Effector CD4-positive, alpha-beta T cell (primary cell): Measurements from ENCODE around the gene MYL12B.
"Not testable (repeated sequence)": the region's sequence is repeated elsewhere in the genome, so short reads cannot be mapped to it uniquely, and the experiment has no call there.

Source experiments
- DNase-seq: peaks from one replicate; pipeline ENCODE4 v3.0.0-alpha.2; 2020

Gene MYL12B

GRCh38 chr18:3305354-3305762 lies 43.4 kb downstream of the MYL12B start:
- DNase-seq: peak; percentile 17

GRCh38 chr18:3305933-3306332 lies 44.0 kb downstream of the MYL12B start:
- no peak for DNase-seq

GRCh38 chr18:3306391-3306790 lies 44.5 kb downstream of the MYL12B start:
- no peak for DNase-seq

GRCh38 chr18:3313685-3314084 lies 51.8 kb downstream of the MYL12B start:
- DNase-seq: no peak

GRCh38 chr18:3315344-3315743 lies 53.4 kb downstream of the MYL12B start:
- DNase-seq: not testable (repeated sequence)

GRCh38 chr18:3319399-3319798 lies 57.5 kb downstream of the MYL12B start:
- no peak for DNase-seq

GRCh38 chr18:3319894-3320454 lies 58.0 kb downstream of the MYL12B start:
- no peak for DNase-seq

GRCh38 chr18:3321133-3321812 lies 59.3 kb downstream of the MYL12B start:
- no peak for DNase-seq

GRCh38 chr18:3323900-3324299 lies 62.0 kb downstream of the MYL12B start:
- DNase-seq: no peak
